ENCODE results near the gene PCSK6.

DNA sequence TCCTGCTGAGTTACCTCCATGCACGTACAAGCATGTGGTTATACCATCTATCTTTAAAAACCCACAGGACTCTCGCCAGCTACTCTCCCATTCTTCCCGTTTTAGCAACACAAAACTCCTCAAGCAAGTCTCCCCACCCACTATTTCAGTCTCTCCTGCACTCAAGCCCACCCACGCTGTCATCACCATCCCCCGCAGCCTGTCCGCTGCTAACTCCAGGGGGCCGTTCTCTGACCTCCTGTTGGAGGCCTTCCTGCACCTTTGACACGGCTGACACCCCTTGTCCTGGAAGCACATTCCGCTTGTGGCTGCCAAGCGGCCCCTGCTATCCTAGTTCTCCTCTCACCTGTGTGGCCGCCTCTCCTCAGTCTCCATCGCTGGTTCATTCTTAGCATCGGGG lies 7.5 kb upstream of the PCSK6 start:
- TF ChIP-seq, protein P1, sequence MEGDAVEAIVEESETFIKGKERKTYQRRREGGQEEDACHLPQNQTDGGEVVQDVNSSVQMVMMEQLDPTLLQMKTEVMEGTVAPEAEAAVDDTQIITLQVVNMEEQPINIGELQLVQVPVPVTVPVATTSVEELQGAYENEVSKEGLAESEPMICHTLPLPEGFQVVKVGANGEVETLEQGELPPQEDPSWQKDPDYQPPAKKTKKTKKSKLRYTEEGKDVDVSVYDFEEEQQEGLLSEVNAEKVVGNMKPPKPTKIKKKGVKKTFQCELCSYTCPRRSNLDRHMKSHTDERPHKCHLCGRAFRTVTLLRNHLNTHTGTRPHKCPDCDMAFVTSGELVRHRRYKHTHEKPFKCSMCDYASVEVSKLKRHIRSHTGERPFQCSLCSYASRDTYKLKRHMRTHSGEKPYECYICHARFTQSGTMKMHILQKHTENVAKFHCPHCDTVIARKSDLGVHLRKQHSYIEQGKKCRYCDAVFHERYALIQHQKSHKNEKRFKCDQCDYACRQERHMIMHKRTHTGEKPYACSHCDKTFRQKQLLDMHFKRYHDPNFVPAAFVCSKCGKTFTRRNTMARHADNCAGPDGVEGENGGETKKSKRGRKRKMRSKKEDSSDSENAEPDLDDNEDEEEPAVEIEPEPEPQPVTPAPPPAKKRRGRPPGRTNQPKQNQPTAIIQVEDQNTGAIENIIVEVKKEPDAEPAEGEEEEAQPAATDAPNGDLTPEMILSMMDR (IDR thresholded peaks at IDR 0.05; ENCODE audit: low read length), result no peak
- no peak for TF ChIP-seq EZH2phosphoT487 (IDR thresholded peaks at IDR 0.05; ENCODE audit: low read length)
- no peak for TF ChIP-seq EZH2 (optimal IDR thresholded peaks at IDR 0.05; ENCODE audit: low read depth, low read length)

Measured in MM.1S (cell line).